Gastrocnemius medialis (tissue), 4 donors: ENCODE results near the gene CSNK2B. TPM values are rescaled to one million over a fixed set of nuclear protein-coding genes. Genes with fewer than 3 reads are reported as not detected.

ENCODE experiments used
- ATAC-seq, 2 donors: fragments of 150-250 bp; one replicate each; pipeline ENCODE4 v1.9.1; 2016
- DNase-seq, 2 donors: peaks; one replicate each; pipeline ENCODE4 v3.0.0-alpha.2; 2019
- H3K27ac ChIP-seq, 4 donors: fragments of 200-600 bp; sonication (generic); 1 replicate in 1 of 4; 2 replicates in 3 of 4; pipeline ENCODE4 v1.5.1; 2016 to 2018; ENCODE audit warnings: mild to moderate bottlenecking in 2 of 4, moderate library complexity in 1 of 4
- H3K27me3 ChIP-seq, 3 donors: fragments of 200-600 bp; sonication (generic) in 2 of 3; 1 replicate in 1 of 3; 2 replicates in 2 of 3; pipeline versions ENCODE4 v1.5.1 to v1.6.0; 2016 to 2019; ENCODE audit warnings: mild to moderate bottlenecking in 1 of 3, moderate library complexity in 1 of 3
- H3K36me3 ChIP-seq, 2 donors: fragments of 200-600 bp; sonication (generic) in 1 of 2; one replicate each; pipeline ENCODE4 v1.5.1; 2017 to 2018
- H3K4me1 ChIP-seq, 2 donors: fragments of 200-600 bp; sonication (generic) in 1 of 2; one replicate each; pipeline ENCODE4 v1.5.1; 2016 to 2017; ENCODE audit warnings: mild to moderate bottlenecking in 2 of 2
- H3K4me3 ChIP-seq, 4 donors: fragments of 200-600 bp; sonication (generic) in 3 of 4; 1 replicate in 1 of 4; 2 replicates in 3 of 4; pipeline ENCODE4 v1.5.1; 2016 to 2019; ENCODE audit warnings: mild to moderate bottlenecking in 2 of 4
- H3K9me3 ChIP-seq, 3 donors: fragments of 200-600 bp; sonication (generic) in 2 of 3; 1 replicate in 1 of 3; 2 replicates in 2 of 3; pipeline ENCODE4 v1.5.1; 2016 to 2019
- CTCF ChIP-seq, 5 experiments: fragments of 450-650 bp in 3 of 5; fragments of 200-600 bp in 2 of 5; sonication (generic) in 2 of 5; IDR thresholded peaks in 4 of 5; conservative IDR thresholded peaks in 1 of 5; 1 replicate in 4 of 5; 2 replicates in 1 of 5; pipeline ENCODE4 v1.5.1; 2016 to 2019; ENCODE audit warnings: antibody characterized with exemption in 5 of 5, mild to moderate bottlenecking in 3 of 5, moderate library complexity in 3 of 5
- POLR2A ChIP-seq, 2 donors: fragments of 450-650 bp; IDR thresholded peaks; one replicate each; pipeline ENCODE4 v1.6.1; 2017; ENCODE audit warnings: antibody characterized with exemption in 2 of 2, mild to moderate bottlenecking in 2 of 2, moderate library complexity in 2 of 2
- in situ Hi-C, 4 donors: fragments of 200-750 bp; cut with MboI; loops; one replicate each; pipeline versions ENCODE4 v1.15.0 to v1.8.0; 2017; ENCODE audit warnings: low sequenced_read_pairs in 4 of 4
- intact Hi-C: fragments of 100-400 bp; cut with DNase I; formaldehyde crosslinking; loops from one replicate; pipeline ENCODE4 v1.15.1; 2023; ENCODE audit warnings: low total_unique reads
- total RNA-seq, 4 donors: library from RNA; depleted of rRNA; stranded (reverse); fragments of >200 nt; gene quantifications; one replicate each; pipeline versions ENCODE4 v1.1.0 to v1.2.3, GENCODE V29; 2016

CSNK2B gene
- total RNA-seq, 4 donors from 2014 or later = 185 to 251 (median 226) TPM

- in situ Hi-C loops = no loop called here
- no peak overlapping the region for H3K4me3 ChIP-seq
- ATAC-seq = no peak
These were observed 45.4 kb downstream of the CSNK2B start for GRCh38 chr6:31711233-31711632.

GRCh38 chr6:31712296-31712695 lies 46.4 kb downstream of the CSNK2B start:
- no peaks in the 10 kb centered on the region for H3K9me3 ChIP-seq
- intact Hi-C loops = no loop called here
- no peak for TF ChIP-seq CTCF (IDR thresholded peaks at IDR 0.05 in 4 of 5, conservative IDR thresholded peaks at IDR 0.05 in 1 of 5)
- TF ChIP-seq POLR2A (IDR thresholded peaks at IDR 0.05) = no peak
- ATAC-seq (no peak), DNase-seq (no peak)
- H3K36me3 ChIP-seq = no peaks in the 10 kb centered on the region
- no peak overlapping the region for H3K4me3 ChIP-seq
- H3K4me1 ChIP-seq = no peaks in the 10 kb centered on the region
- H3K27me3 ChIP-seq = no peaks in the 10 kb centered on the region
- in situ Hi-C loops = no loop called here
- H3K27ac ChIP-seq = no peak overlapping the region

More at GRCh38 chr6:31711233-31711632, 45.4 kb downstream of the CSNK2B start:
- Histone ChIP-seq H3K4me1 (no peaks in the 10 kb centered on the region), H3K27ac (no peak overlapping the region), H3K27me3 (no peaks in the 10 kb centered on the region), H3K9me3 (no peaks in the 10 kb centered on the region), H3K36me3 (no peaks in the 10 kb centered on the region)
- intact Hi-C loops = no loop called here
- TF ChIP-seq CTCF (IDR thresholded peaks at IDR 0.05 in 4 of 5, conservative IDR thresholded peaks at IDR 0.05 in 1 of 5) = no peak
- no peak for TF ChIP-seq POLR2A (IDR thresholded peaks at IDR 0.05)
- DNase-seq = no peak

GRCh38 chr6:31713465-31713864 lies 47.6 kb downstream of the CSNK2B start:
- in situ Hi-C loops = no loop called here
- no peak overlapping the region for H3K4me3 ChIP-seq
- intact Hi-C loops = no loop called here
- ATAC-seq (no peak), DNase-seq (no peak)
- no peaks in the 10 kb centered on the region for H3K36me3 ChIP-seq
- no peak overlapping the region for H3K27ac ChIP-seq
- H3K27me3 ChIP-seq = no peaks in the 10 kb centered on the region
- no peak for TF ChIP-seq CTCF (IDR thresholded peaks at IDR 0.05 in 4 of 5, conservative IDR thresholded peaks at IDR 0.05 in 1 of 5)
- no peak for TF ChIP-seq POLR2A (IDR thresholded peaks at IDR 0.05)
- H3K9me3 ChIP-seq = no peaks in the 10 kb centered on the region
- H3K4me1 ChIP-seq = no peaks in the 10 kb centered on the region

- in situ Hi-C loops (no loop called here), intact Hi-C loops (no loop called here)
- TF ChIP-seq CTCF (IDR thresholded peaks at IDR 0.05 in 4 of 5, conservative IDR thresholded peaks at IDR 0.05 in 1 of 5) (no peak), POLR2A (IDR thresholded peaks at IDR 0.05) (no peak)
- Histone ChIP-seq H3K36me3 (no peaks in the 10 kb centered on the region), H3K27ac (no peak overlapping the region), H3K27me3 (no peaks in the 10 kb centered on the region), H3K4me1 (no peaks in the 10 kb centered on the region), H3K9me3 (no peaks in the 10 kb centered on the region), H3K4me3 (no peak overlapping the region)
- ATAC-seq = no peak
- DNase-seq = no peak
These were observed 48.3 kb downstream of the CSNK2B start for GRCh38 chr6:31713991-31714684.
